ENCODE results near the gene LDAF1. TPM values are rescaled to one million over a fixed set of nuclear protein-coding genes. Genes with fewer than 3 reads are reported as not detected.
"Not testable (repeated sequence)": the region's sequence is repeated elsewhere in the genome, so short reads cannot be mapped to it uniquely, and the experiment has no call there.

LDAF1 gene
- total RNA-seq = 10 to 100 TPM; 10.7 to 12.3 TPM

DNA sequence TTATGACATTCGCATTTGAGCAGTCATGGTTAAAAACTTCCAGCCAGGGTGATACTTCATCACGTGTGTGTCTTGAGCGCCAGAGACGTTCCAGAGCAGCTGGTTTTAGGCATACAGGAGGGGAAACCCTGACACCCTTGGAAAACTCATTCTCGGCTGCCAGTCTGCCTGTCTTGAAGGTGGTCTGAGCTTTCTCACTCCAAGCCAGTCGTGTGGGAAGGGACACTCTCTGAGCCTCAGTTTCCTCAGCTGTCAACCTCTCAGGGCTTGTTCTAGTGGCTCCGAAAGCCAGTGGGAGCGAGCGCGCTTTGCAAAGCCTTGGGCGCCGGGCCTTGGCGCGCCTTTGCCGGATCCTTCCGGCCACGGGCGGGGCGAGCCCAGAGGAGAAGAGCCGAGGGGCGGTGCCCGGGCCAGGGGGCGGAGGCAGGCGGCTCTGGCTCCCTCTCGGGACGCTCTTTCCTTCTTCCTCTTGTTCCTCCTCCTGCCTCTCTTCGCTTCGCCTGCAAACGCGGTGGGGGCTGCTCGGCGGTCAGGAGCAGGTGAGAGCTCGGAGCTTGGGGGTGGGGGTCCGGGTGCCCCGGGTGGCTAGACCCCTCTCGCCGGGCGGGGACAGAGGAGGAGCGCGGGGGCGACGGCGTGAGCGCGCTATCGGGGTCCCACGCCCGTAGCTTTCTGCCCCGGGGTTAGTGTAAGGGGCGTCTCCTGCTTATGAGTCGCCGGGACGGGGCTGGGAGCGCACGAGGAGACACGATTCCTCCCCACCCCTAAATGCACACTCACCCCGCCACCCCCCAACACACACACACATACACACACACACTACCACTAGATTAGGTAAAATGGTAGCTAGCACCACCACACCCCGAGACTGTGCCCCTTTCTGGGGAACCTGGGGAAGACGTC lies at the start of gene LDAF1:
Gene LDAF1 (plus strand): TSS at position 467 of the 903 bp plus-strand sequence. CDS start 2,509 bp downstream, outside the sequence.
- Mint-ChIP-seq H3K4me3 (peak within 1 kb of the TSS; percentile 87), H3K27ac (peak within 1 kb of the TSS; percentile 77)
- POLR2A ChIA-PET = interaction anchor here (0.6 to 2.2 kb wide), 5 partner anchors 9 to 417 kb away, joined by 3 to 13 read pairs (median 4); partner anchors contain the start of gene THUMPD1

DNA sequence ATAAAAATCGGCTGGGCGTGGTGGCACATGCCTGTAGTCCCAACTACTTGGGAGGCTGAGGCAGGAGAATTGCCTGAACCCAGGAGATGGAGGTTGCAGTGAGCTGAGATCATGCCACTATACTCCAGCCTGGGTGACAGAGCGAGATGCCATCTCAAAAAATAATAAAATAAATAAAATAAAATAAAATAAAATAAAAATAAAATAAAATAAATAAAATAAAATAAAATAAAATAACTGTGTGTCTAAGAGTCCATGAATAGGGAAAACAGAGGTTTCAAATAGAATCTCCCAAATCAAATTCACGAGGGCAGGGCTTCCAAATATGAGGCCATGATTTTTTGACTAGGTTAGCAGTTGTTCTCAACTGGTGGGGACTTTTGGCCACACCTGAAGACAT lies 42.9 kb upstream of the LDAF1 start:
- POLR2A ChIA-PET; H3K27ac Mint-ChIP-seq; H3K4me1 Mint-ChIP-seq; DNase-seq; H3K27me3 Mint-ChIP-seq; H3K36me3 Mint-ChIP-seq; H3K4me3 Mint-ChIP-seq; ATAC-seq (ENCODE audit: low read depth): not testable (repeated sequence)
- H3K9me3 Mint-ChIP-seq = peaks cover 12% of the 10 kb centered on the region

More for the DNA sequence above, at the start of gene LDAF1:
- peak; percentile 89 for DNase-seq
- H3K4me1 Mint-ChIP-seq = peaks cover 8% of the 10 kb centered on the region
- peaks cover 6% of the 10 kb centered on the region for H3K36me3 Mint-ChIP-seq
- peak; percentile 99 for ATAC-seq (ENCODE audit: low read depth)
- H3K9me3 Mint-ChIP-seq = no peaks in the 10 kb centered on the region
- H3K27me3 Mint-ChIP-seq = no peaks in the 10 kb centered on the region

DNA sequence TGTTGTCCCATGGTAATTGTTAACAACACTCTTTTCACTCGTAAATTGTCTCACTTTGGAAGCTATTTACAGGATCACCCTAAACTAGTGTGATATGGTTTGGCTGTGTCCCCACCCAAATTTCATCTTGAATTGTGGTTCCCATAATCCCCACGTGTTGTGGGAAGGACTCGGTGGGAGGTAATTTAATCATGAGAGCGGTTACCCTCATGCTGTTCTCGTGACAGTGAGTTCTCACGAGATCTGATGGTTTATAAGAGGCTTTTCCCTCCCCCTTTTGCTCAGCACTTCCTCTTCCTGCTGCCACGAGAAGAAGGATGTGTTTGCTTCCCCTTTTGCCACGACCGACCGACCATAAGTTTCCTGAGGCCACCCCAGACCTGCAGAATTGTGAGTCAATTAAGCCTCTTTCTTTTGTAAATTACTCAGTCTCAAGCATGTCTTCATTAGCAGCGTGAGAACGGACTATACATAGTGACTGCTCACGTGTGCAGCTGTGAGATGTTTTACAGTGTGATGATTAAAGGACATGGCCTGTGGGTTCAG lies 42.3 kb upstream of the LDAF1 start:
- peak overlapping the region; percentile 32 for H3K27ac Mint-ChIP-seq
- ATAC-seq (ENCODE audit: low read depth) (no peak), DNase-seq (no peak)
- peaks cover 12% of the 10 kb centered on the region for H3K9me3 Mint-ChIP-seq
- peak overlapping the region; percentile 63 for H3K4me3 Mint-ChIP-seq
- POLR2A ChIA-PET = no interaction called here
- peaks cover 11% of the 10 kb centered on the region for H3K36me3 Mint-ChIP-seq
- peaks cover 5% of the 10 kb centered on the region for H3K4me1 Mint-ChIP-seq
- no peaks in the 10 kb centered on the region for H3K27me3 Mint-ChIP-seq

DNA sequence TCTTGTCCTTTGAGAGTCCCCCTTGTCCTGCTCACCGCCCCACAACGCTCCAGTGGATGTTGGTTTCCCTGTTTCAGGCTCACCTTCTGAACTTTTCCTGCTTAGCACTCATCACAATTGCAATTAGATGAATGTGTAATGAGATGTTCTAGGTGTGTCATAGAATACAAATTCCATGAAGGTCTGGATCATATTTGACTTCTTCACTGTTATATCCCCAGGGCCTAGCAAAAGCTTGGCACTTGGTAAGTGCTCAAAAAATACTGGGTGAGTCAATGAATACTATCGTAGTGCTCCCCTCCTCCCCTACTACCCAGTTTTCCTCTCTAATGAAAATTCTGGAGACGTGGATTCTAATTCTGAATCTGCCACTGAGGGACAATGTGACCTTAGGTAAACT lies 40.9 kb upstream of the LDAF1 start:
- H3K27ac Mint-ChIP-seq = no peak overlapping the region

DNA sequence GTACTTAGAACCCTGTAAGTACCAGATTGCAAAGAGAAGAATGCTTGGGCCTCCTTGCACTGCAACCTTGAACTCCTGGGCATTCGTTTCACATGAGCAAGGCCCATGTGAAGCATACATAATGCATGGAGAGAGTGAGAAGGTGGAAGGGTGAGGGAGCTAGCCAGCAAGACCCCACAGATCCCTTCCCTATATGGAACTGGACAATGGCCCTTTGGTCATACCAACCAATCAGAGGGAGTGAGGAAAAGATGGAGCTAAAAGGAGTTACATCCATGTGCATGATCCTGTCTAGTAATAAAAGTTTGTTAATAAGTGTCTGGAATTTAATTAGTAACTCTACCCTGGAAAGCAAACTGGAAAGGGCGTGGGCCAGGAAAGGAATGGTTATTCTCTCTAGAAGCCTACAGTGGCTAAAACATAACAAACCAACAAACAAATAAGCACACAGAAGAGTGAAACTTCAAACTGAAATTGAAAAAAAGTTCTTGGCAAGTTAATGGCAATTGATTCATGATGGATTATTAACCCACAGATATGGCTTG lies 37.4 kb upstream of the LDAF1 start:
- Mint-ChIP-seq H3K36me3 (peaks cover 11% of the 10 kb centered on the region), H3K27ac (no peak overlapping the region), H3K4me1 (peaks cover 5% of the 10 kb centered on the region), H3K27me3 (peaks cover 4% of the 10 kb centered on the region), H3K9me3 (peaks cover 11% of the 10 kb centered on the region), H3K4me3 (no peak overlapping the region)
- POLR2A ChIA-PET = no interaction called here
- ATAC-seq (ENCODE audit: low read depth) (no peak), DNase-seq (no peak)

More for the DNA sequence above, 40.9 kb upstream of the LDAF1 start:
- Mint-ChIP-seq H3K4me1 (peaks cover 5% of the 10 kb centered on the region), H3K27me3 (no peaks in the 10 kb centered on the region), H3K9me3 (peaks cover 12% of the 10 kb centered on the region), H3K4me3 (no peak overlapping the region), H3K36me3 (peaks cover 12% of the 10 kb centered on the region)
- POLR2A ChIA-PET = no interaction called here
- no peak for ATAC-seq (ENCODE audit: low read depth)
- no peak for DNase-seq

DNA sequence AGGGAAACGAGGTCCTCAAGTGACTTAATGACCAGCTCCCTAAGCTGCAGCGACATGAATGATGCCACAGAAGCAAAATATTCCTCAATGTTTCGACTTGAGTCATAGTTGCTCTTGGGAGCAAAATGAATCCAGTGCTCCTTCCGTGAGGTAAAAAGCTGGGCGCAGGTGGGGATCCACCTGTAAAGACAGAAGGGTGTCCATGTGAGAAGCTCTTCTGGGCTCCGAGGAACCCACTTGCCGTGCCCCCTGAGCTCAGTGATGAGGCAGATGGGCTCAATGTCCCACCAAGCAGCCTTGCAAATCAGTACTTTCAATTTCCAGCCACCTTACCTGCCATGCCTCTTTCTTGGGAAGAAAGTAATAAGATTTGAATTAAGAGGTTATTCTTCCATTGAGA lies 33.3 kb upstream of the LDAF1 start:
- POLR2A ChIA-PET = no interaction called here
- Mint-ChIP-seq H3K9me3 (no peaks in the 10 kb centered on the region), H3K4me1 (no peaks in the 10 kb centered on the region), H3K4me3 (no peak overlapping the region), H3K27ac (no peak overlapping the region), H3K36me3 (peaks cover 2% of the 10 kb centered on the region), H3K27me3 (peaks cover 7% of the 10 kb centered on the region)
- ATAC-seq (ENCODE audit: low read depth) (no peak), DNase-seq (no peak)

DNA sequence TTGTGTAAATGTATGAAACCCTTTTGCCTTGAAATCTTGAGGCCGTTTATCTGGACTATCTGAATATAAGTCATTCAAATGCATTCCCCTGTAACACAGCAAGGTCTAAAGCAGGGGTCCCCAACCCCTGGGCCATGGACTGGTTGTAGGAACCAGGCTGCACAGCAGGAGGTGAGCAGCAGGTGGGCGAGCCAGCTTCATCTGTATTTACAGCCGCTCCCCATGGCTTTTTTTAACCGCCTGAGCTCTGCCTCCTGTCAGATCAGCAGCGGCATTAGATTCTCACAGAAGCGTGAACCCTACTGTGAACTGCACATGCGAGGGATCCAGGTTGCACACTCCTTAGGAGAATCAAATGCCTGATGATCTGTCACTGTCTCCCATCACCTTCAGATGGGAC lies 32.0 kb upstream of the LDAF1 start:
- no peak overlapping the region for H3K27ac Mint-ChIP-seq
- no peaks in the 10 kb centered on the region for H3K9me3 Mint-ChIP-seq
- POLR2A ChIA-PET = no interaction called here
- H3K36me3 Mint-ChIP-seq = no peaks in the 10 kb centered on the region
- ATAC-seq (ENCODE audit: low read depth) = no peak
- peaks cover 7% of the 10 kb centered on the region for H3K27me3 Mint-ChIP-seq
- H3K4me1 Mint-ChIP-seq = no peaks in the 10 kb centered on the region
- no peak overlapping the region for H3K4me3 Mint-ChIP-seq
- DNase-seq = no peak

DNA sequence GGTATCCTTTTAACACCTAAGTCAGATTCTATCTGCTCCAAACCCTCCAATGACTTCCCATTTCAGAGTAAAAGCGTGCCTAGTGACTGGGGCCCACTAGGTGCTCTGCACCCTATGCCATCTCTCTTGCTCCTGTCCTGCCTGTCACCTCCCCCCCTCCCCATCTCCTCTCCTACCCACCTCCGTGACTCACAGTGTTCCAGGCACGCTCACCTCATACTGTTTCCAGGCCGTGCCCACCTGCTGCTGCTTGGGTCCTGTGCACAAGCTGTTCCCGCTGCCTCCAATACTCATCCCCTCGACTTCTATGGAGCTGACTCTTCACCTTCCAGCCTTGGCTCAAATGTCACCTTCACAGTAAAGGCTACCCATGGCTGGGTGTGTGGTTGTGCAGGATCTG lies 29.5 kb upstream of the LDAF1 start:
- Mint-ChIP-seq H3K27ac (no peak overlapping the region), H3K4me3 (no peak overlapping the region), H3K9me3 (no peaks in the 10 kb centered on the region), H3K4me1 (peaks cover 2% of the 10 kb centered on the region), H3K27me3 (peaks cover 9% of the 10 kb centered on the region), H3K36me3 (no peaks in the 10 kb centered on the region)
- DNase-seq (no peak), ATAC-seq (ENCODE audit: low read depth) (no peak)
- POLR2A ChIA-PET = no interaction called here

DNA sequence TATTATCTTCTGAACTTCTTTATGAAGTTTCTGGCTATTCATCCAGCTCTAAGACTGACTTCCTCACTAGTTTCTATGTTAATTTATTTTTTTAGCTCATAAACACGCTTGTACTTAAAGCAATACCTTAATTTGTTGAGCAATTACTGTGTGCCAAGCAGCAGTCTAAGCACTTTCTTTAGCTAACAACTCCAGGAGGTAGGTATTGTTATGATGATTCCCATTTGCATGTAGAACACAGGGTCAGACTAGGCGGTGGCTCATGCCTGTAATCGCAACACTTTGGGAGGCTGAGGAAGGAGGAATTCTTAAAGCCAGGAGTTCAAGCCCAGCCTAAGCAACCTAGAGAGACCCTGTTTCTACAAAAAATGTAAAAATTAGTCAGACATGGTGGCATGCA lies 27.7 kb upstream of the LDAF1 start:
- H3K36me3 Mint-ChIP-seq = no peaks in the 10 kb centered on the region
- ATAC-seq (ENCODE audit: low read depth) (no peak), DNase-seq (no peak)
- H3K27ac Mint-ChIP-seq = no peak overlapping the region
- H3K9me3 Mint-ChIP-seq = no peaks in the 10 kb centered on the region
- H3K27me3 Mint-ChIP-seq = peaks cover 4% of the 10 kb centered on the region
- H3K4me1 Mint-ChIP-seq = peaks cover 4% of the 10 kb centered on the region
- no peak overlapping the region for H3K4me3 Mint-ChIP-seq
- POLR2A ChIA-PET = interaction anchor here (0.7 kb wide), 1 partner anchor 151 kb away, joined by 3 read pairs; no protein-coding TSS in a partner anchor

DNA sequence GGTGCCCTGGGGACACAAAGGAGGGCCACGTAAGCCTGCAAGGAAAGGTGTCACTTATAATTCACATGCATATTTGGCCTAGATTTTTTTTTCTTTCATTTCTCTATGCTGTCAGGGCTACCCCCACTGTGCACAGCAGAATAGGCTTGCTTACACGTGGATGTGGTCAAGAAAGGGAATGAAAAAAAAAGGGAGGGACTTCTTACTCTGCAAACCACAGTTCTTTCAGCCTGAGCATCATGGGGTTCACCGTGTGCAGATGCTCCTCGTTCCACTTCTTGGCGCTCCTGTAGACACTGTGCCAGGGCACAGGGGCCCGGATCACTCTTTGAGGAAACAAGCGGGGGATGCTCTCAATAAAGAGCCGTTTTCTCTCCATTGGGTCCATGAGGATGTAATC lies 24.4 kb upstream of the LDAF1 start:
- ATAC-seq (ENCODE audit: low read depth) = no peak
- H3K27me3 Mint-ChIP-seq = peaks cover 4% of the 10 kb centered on the region
- no peaks in the 10 kb centered on the region for H3K9me3 Mint-ChIP-seq
- no peak overlapping the region for H3K4me3 Mint-ChIP-seq
- no peak overlapping the region for H3K27ac Mint-ChIP-seq
- DNase-seq = no peak
- POLR2A ChIA-PET = no interaction called here
- peaks cover 4% of the 10 kb centered on the region for H3K4me1 Mint-ChIP-seq
- H3K36me3 Mint-ChIP-seq = no peaks in the 10 kb centered on the region

DNA sequence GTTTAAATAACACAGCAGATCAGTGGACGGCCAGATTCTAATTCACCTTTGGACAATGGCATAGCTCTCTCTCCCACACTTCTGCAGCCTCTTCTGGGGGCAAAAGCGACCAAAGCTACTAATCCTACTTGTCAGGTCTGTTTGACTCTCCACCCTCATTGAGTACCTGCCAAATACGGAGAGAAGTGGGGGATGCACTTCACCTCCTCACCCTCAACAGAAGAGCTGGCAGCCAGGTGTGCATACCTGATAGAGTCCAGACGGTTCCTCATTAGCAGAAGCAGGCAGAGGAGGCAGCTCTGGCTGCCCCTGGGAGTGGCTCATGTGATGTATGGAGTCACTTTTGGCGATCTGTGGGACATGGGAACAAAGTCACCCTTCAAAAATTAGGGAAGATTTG lies 12.7 kb upstream of the LDAF1 start:
- DNase-seq (no peak), ATAC-seq (ENCODE audit: low read depth) (no peak)
- POLR2A ChIA-PET = interaction anchor here (0.5 kb wide), 1 partner anchor 1291 kb away, joined by 4 read pairs; no protein-coding TSS in a partner anchor
- no peaks in the 10 kb centered on the region for H3K36me3 Mint-ChIP-seq
- peaks cover under 1% of the 10 kb centered on the region for H3K4me1 Mint-ChIP-seq
- H3K9me3 Mint-ChIP-seq = no peaks in the 10 kb centered on the region
- no peak overlapping the region for H3K27ac Mint-ChIP-seq
- H3K27me3 Mint-ChIP-seq = peaks cover 15% of the 10 kb centered on the region
- H3K4me3 Mint-ChIP-seq = no peak overlapping the region

DNA sequence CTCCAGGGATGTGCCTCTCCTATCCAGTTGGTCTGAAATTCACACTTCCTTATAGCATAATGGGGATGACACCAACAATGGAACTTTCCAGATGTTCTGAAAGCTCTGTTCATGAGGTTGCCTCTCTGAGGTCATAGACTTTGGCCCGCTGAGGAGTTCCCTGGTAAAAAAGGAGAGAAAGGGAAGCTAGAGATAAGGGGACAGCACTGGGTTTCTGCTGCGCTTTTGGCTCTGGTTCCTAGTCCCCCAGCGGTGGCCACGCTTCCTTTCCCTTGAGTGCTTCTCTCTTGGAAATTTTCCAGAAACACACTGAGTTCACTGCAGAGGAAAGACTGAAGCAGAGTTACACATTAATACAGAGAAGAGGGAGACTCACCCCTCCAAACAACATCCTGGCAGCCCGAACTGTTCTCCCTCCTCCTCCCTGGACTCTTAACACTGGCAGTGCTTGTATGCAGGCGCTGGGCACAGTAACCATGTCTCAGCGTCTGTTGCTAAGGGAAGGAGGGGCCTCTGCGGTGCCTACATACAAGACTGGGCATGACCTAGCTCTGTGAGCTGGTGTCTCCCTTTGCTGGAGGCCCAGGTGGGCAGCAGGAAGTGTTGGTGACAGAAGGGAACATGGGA lies 8.0 kb upstream of the LDAF1 start, which contains the start of gene DNAH3:
Gene DNAH3 (minus strand): TSS at position 472 of the 627 bp plus-strand sequence. CDS start 527 bp downstream, outside the sequence.
- Mint-ChIP-seq H3K27me3 (peaks cover 19% of the 10 kb centered on the region), H3K9me3 (no peaks in the 10 kb centered on the region), H3K4me3 (no peak within 1 kb of the TSS), H3K27ac (no peak within 1 kb of the TSS), H3K4me1 (peaks cover 1% of the 10 kb centered on the region), H3K36me3 (no peaks in the 10 kb centered on the region)
- no peak for DNase-seq
- ATAC-seq (ENCODE audit: low read depth) = no peak
- POLR2A ChIA-PET = no interaction called here
